Inflammatory macrophage treated with lipopolysaccharide for 4 hours (primary cell): ENCODE results near the gene ING2.
A peak's percentile ranks its signal among the peaks of the same experiment; 100 is the strongest.

Experiments
- DNase-seq: peaks from one replicate; pipeline ENCODE4 v3.0.0-alpha.2; 2020

ING2 gene

DNA sequence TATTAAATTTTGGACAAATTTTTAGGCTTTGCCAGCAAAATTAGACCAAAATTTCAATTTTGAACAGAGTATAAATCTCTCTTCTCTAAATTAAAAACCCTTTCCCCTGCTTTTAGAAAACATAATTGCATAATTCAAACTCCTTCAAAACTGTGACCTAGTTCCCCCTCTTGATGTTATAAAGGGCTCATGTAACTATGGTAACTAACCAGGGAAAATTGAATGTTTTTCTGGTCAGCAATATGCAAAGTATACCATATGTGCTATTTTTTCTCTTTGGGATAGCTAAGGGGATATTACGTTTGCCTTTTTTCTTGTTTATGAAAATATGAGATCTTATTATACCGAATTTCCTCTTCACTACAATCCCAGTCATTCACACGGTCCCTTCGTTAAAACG, 5.1 kb upstream of the ING2 start:
- peak; percentile 75 for DNase-seq

DNA sequence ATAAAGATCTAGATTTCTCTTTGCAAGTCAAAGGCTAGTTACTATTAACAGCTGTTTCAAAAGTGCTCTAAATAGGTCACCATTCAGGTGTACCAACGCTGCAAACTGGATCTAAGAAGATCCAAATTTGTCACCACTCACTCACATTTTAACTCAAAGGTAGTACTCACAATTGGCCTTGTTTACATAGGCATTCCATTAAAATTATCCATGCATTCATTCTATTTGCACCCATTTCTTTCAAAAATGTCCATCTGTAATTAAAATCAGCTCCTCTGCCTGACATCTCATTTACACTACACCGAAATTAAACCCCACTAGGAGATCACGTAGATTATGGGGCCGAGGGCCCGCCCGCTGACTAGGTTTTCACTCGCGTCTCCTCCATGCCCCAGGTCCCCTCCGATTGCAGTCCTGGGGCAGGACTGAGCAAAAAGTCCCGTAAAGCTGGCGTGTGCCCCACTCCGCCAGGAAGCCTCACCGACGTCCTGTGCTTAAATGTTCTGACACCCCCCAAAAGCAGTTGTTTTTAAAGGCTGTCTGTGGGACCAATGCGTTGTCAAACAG, 1.3 kb upstream of the ING2 start:
- no peak for DNase-seq

DNA sequence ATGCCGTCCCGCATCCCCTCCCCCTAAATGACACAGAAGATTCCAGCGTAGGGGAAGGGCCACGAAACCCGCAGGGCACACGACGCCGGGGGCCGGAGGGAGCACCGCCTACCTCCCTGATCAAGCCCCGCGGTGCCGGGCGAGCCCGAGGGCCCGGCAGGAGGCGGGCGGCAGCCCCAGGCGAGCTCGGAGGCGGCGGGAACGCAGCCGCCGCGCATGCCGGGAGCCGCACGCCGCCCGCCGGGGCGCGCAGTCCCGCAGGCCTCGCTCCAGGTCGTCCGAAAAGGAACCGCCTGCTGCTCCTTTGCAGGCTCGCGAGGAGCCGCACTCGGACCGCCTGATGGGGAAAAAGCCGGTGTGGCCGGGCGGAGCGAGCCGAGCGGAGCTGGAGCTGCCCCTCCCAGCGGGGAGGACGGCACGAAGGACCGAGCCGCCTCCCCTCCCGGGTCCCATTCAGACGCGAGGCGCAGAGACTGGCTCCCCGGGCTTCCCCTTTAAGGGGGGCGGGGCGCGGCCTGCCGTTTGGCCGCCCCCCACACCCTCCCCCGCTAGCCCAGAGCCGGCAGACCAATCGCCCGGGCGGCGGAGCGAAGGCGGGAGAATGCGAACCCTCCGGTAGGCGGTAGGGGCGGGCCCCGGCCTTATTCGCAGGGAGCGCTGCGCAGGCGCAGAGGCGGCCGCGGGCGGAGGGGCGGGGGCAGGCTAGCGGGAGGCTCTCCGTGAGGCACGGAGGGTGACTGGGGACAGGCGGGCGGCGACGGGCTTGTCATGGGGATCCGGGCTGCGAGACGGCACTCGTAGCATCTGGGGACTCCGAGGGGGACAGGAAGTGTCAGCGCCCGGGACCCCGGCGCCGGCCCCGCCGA, 561 bp upstream of the ING2 start:
- DNase-seq, result peak; percentile 99

DNA sequence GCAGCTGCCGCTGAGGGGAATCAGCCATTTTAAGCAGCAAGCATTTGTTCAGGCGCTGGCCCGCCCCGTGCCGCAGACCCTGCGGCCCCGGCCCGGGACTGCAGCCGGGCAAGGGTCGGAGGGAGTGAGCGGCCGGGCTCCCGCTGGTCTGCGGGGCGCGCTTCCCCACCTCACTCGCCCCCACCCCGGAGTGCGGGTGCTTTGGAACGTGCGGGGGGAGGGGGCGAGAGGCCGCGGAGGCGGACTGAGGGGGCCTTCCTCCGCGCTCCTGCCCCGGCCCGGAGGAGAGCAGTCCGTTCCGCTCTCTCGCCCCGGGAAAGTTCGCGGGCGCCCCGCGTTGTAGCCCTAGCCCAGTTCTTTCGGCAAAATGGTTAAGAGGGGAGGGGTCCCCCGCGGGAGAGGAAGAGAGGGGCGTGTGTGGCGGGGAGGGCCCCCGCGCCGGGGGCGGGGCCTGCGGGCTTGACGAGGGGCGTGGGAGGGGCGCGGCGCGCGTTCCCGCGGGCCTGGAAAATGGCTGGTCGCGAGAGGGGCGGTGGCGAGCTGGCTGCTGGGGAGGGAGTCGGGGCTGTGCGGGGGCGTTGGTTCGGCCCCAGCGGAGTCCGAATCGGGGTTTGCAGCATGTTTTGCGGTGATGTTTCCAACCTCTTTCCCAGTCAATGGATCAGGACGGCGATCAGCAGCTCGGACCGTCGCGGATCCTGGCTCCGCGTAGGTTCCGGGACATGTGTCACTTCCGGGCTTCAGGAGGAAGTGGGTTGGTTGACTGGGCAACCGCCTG, 942 bp downstream of the ING2 start:
- peak; percentile 90 for DNase-seq

DNA sequence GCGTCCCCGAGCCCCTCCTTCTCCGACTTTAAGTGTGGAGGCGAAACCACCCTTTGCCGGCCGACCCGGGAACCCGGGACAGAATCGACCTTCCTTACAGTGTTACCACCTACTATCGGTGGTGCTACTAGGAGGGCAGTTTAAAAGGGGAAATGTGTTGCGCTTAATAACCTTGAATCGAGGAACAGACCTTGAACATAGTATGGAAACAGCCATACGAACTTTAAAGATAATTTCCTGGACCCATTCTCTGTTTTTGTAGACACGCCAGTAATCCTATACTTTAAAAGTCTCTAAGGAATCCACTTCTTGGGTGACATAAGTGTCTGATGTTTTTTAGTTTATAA, 1.5 kb downstream of the ING2 start:
- DNase-seq, result no peak

DNA sequence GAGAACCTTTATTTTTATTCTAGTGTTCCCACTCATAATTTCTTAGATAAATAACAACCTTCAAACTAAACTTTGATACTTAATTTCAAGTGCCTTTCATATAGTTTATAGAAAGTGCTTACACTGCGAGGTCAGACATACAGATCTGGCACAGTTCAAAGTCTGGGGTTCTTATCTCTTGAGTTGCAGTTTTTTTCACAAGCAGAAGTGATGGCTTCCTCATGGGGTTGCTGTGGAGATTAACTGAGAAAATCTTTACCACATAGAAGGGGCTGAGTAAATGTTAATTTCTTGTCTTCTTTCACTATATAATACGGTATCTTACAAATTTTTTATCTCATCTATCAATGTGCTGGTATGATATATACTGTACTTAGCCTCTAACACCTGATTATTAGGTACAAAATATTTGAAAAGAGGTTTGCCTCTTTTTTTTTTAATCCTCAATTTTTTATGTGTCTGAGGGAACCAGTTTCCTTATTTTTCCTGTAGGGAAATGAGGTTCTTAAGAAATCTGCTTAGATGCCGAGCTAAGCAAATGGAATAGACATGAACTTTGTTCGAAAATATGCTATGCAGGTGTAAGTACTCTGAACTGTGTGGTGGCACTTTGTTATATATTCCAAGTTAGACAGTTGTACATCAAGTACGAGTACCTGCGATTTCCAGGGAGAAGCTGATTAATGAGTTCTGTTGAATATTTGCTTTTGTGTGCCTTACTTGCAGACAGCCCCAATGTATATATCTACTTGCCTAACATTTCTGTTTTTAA, 3.3 kb downstream of the ING2 start:
- DNase-seq, result peak; percentile 20

DNA sequence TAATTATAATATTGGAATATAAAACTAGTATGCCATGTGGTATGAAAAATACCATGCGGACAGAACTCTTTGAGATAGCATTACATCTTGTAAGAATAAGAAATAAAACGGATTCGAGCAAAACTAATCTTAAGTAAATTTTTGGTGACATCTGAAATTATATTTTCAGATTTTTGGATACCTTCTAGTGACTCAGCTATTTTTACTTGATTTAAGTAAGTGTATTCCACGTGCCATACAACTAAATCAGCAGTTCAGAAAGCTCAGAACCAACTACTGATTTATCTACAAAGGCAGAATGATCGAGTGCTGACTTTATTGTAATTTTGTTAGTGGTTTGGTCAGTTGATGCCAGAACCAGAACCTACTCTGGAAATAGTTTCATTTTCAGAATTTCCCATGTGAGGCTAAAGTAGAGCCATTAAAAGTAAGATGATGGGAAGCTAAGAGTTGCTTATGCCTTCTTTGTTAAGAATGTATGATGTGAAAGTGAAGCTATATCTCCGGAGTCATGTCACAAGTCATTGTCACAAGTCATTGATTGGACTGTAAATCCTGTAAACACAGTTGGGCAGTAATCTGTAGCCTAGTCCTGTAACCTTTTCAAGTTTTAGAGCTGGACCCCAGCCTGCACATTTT, 4.0 kb downstream of the ING2 start:
- peak; percentile 75 for DNase-seq

DNA sequence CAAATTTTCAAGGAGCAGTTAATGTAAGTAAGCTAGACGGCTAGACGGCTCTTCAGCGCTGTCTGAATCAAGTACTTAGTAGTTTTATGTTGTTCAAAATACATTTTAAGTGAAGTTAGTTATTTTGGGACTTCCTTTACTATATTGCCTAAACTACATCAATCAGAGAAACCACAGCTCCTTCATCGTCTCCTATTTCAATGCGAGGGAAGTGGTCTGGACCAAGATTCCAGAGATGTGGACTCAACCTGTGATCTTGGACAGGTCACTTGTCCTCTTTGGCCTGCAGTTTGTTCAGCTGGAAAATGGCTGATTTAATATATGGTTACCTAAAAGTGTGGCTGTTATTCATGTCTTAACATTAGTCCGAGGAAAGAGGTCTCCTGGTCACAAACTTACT, 10.6 kb downstream of the ING2 start:
- no peak for DNase-seq

DNA sequence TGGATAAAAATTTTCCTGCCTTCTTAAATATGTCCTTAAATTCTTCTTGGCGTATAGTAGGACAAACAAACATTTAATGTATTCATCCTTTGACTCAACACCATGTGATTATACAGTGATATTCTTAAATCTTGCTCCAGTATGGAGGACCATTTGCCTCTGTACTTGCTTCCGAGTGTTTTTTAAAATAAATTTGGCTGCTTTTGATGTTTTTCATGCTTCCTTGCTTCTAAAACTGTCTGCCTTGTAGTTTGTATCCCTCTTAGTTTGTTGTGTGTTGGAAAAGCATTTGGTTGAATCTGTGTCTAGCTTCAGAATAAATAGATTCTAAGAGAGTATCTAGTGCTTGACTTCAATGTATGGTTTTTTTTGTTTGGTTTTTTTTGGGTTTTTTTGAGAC, 12.3 kb downstream of the ING2 start:
- DNase-seq, result no peak

DNA sequence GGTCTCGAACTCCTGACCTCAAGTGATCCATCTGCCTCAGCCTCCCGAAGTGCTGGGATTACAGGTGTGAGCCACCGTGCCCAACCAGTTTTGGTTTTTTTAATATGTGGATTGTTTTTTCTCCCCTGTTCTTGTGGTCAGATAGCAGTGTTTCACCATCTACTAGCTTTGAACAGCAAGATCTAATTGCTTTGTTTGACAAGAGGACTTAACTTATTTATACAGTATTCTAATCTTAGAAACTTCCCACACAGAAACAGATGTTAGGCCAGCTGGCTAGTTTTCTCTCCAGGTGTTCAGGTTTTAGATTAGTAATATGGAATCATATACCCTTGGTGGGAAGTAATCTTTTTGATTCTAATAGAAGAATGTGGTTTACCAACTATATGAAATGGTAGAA, 12.9 kb downstream of the ING2 start:
- no peak for DNase-seq

DNA sequence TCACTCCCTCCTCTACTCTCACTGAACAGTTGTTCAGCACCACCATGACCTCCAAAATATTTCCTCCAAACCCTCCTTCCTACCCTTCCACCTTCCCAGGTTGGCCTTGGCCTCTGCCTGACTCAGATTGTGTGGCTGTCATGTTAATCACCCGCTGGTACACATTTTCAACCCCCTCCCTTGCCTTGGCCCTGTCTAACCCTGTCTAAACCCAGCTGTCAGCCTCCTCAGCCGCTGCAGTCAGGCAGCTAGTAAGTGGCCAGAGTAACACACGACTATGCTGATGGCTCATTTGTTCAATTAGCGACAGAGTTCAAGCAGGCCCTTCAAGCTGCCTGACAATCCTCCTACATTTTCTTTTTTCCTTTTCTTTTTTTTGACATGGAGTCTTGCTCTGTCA, 18.0 kb downstream of the ING2 start:
- DNase-seq, result no peak

DNA sequence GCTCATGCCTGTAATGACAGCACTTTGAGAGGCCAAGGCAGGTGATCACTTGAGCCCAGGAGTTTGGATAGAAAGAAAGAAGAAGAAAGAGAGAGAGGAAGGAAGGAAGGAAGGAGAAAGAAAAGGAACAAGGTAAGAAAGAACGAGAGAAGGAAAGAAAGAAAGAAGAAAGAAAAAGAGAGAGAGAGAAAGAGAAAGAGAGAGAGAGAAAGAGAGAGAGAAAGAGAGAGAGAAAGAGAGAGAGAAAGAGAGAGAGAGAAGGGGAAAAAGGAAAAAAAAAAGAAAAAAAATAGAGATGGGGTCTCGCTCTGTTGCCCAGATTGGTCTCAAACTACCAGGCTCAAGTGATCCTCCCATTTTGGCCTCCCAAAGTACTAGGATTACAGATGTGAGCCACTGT, 22.5 kb downstream of the ING2 start:
- DNase-seq, result no peak

DNA sequence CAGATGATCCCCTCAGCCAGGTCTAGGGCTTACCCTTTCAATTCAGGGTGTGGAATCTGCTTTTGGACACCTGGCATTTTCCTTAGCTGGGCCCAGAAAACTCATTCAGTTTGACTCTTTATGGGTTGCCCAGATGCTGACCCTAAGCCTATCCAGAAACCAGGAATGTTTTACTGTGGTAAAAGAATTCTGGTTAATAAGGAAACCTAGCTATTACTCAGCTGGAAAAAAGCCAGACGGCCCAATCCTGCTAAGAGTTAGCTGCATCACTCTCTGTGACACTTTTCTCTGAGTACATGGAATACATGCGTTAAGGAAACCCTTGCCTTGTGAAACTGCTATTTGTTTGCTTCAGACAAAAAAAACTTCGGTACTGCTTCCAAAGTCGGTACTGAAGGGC, 28.0 kb downstream of the ING2 start:
- DNase-seq, result no peak

DNA sequence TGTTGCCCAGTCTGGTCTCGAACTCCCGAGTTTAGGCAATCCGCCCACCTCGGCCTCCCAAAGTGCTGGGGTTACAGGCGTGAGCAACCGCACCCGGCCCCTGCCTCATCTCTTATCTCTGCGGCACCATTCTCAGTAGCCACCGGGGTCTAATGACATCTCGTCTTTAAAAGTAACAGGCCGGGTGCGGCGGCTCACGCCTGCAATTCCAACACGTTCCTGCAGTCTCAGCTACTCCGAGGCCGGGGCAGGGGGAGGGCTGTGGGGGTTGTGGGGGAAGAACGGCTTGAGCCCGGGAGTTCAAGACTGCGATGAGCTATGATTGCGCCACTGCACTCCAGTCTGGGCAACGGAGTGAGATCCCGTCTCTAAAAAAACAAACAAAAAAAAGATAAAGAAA, 28.8 kb downstream of the ING2 start:
- DNase-seq, result no peak

DNA sequence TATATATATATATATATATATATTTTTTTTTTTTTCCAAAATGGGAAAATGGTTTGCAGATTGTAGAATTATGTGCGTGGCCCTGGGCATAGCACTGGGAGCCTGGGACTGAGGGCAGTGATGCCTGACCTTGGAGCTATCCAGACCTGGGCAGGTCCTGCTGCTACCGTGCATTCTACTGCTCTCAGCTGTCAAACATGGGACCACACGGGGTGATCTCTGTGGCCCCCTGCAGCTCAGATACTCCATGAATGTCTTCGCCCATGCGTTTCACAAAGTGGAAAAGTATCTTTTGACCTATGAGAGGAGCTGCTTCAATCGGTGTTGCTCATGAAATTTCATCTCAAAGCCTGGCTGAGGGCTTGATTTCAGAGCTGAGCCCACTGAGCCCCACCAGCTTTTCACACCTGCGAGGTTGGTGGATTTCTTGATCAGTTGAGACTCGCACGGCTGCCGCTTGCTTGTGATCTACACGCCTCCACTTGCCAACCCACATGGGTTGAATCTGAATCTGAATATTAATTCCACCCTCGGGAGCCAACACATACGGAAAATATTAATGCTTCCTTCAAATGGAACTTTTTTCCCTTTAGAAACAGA, 35.7 kb downstream of the ING2 start:
- DNase-seq, result no peak

DNA sequence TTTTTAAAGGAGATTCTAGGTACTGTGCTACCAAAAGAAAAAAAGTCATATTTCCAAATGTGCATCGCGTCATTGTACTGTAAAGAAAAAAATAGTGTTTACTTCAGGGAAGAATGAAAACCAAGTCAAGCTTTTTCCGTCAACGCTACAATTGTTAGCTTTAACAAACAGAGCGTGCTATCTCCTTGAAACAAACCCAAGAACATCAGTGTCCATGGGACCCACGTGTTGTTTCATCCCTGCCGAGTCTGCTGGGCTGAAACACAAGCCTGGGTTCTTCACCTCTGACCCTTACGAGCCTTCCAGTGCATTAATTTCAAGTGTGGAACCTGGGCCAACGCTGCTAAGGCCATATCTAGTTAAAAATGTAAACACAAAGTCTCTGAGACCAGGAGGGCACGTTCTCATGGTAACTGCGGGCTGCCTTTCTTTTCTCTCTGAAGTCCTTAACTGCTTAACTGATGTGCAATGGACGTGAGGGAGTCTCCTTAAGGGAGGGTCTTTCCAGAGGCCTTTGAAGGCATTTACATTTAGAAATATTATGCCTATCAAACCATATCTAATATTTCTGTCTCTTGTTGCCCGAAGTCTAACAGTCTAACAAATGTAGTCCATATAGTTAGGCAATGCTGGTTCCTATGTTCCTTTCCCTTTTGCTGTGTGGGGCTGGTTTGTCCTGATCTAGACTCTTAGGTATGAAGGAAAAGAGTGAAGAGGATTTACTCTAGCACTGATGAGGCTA, 36.3 kb downstream of the ING2 start:
- DNase-seq, result no peak

DNA sequence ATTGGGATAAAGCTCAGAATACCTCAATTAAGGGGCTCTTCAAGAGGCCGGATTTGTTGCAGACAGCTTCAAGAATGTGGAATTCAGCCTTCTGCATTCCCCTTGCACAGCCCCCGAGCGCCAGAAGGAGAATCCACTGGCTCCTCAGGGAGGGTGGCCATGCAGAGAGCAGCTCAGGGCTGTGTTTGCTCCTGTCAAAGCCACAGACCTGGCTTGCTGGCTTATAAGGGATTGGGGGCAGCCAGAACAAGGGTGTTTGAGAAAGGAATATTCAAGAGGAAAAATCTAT, 36.8 kb downstream of the ING2 start:
- no peak for DNase-seq

DNA sequence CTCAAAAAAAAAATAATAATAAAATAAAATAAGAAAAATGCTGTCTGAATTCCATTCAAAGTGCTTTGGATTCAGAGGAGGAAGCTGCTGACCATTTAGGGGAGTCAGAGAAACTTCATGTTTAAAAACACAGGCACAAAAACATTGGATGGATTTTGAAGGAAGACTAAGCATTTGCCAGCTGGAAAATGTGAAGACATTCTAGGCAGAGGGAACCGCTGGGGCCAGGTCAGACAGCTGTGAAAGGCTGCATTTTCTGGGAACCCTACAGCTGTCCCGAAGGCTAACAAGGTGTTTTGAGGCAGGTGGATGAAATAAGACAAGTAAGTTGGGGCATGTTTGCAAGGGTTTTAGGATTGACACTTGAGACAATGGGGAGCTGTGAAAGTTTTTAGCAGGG, 38.6 kb downstream of the ING2 start:
- no peak for DNase-seq

DNA sequence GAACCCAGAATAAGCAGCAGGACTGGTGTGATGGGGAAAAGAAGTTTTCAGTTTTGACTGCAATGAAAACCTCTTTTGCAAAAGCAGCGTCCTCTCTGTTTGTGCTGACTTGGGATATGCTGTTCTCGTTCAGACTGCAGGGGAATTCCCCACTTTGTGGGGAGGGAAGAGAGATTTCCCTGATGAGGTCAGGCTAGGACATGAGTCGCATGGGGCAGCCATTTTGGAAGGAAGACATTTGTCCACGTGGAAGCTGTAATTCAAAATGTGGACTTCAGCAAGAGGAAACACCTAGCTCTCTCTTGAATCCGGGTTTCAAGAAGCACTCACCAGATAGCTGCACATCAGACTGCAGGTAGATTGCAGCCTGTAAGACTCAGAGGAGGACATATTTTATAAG, 39.3 kb downstream of the ING2 start:
- peak; percentile 63 for DNase-seq

DNA sequence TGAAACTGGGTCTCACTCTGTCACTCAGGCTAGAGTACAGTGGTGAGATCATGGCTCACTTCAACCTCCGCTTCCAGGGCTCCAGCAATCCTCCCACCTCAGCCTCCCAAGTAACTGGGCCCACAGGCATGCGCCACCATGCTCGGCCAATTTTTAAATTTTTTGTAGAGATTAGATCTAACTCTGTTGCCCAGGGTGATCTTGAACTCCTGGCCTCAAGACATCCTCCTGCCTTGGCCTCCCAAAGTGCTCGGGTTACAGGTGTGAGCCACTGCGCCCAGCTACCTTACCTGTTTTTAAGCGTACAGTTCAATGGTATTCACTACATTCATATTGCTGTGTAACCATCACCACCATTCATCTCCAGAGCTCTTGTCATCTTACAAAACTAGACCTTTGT, 41.5 kb downstream of the ING2 start:
- DNase-seq, result no peak

DNA sequence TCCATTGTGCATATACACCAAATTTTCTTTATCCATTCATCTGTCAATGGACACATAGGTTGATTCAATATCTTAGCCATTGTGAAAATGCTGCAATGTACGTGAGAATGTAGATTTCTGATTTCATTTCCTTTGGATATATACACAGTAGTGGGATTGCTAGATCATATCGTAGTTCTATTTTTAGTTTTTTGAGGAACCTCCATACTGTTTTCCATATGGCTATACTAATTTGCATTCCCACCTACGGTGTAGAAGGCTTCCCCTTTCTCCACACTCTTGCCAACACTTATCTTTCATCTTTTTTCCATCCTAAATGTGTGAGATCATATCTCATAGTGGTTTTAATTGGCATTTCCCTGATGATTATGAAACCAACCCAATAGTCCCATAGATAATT, 43.4 kb downstream of the ING2 start:
- peak; percentile 58 for DNase-seq
